Stimulated activated CD4-positive, alpha-beta T cell treated with anti-CD3 and anti-CD28 coated beads, TNF-alpha, amount 100 ng/mL, for 48 hours (primary cell): ENCODE measurements around the gene XG.
"Not testable (repeated sequence)": the region's sequence is repeated elsewhere in the genome, so short reads cannot be mapped to it uniquely, and the experiment has no call there.

ENCODE experiments used
- DNase-seq, 3 donors: peaks; one replicate each; pipeline ENCODE4 v3.0.0-alpha.2; 2020; ENCODE audit warnings: low read depth in 3 of 3

Gene XG

DNA sequence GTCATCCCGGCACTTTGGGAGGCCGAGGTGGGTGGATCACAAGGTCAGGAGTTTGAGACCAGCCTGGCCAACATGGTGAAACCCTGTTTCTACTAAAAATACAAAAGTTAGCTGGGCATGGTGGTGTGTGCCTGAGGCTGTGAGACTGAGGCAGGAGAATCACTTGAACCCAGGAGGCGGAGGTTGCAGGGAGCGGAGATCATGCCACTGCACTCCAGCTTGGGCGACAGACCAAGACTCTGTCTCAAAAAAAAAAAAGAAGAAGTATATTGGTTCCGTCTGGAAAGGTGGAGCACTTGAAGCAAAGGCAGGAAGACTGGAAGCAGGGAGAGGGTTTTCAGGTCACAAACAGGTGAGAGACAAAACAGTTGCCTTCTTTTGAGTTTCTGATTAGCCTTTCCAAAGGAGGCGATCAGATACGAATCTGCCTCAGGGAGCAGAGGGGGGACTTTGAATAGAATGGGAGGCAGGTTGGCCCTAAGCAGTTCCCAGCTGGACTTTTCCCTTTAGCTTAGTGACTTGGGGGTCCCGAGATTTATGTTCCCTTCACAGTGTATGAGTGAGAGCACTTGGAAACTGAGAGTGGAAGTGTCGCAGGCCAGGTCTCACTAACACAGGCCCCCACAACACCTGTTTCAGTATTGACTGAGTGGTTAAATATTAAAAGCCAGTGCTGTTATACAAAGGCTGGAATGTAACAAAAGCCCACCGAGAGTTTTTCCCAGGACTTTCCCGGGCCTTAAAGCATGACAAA lies 28.8 kb downstream of the XG start:
- DNase-seq: not testable (repeated sequence)

- DNase-seq: no peak
These were observed 29.4 kb downstream of the XG start for GRCh38 chrX:2781226-2781571.

DNA sequence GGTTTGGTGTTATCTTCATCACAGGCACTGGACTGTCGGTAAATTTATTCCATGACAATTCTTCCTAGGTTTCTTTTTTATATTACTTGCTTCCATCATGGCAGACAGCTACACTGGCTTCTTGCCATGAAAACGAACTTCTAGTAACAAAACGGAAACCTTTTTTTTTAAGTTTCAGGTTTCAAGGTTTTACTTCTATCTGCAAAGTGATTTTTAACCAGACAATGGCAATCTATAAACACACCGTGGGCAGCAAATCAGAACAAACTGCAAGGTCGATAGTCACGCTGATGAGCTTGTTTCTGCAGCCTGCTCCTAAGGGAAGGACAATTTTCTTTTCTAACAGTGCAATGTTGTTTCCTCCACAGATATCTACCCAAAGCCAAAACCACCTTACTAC lies 29.9 kb downstream of the XG start:
- DNase-seq: no peak

GRCh38 chrX:2782171-2782570 lies 30.3 kb downstream of the XG start:
- DNase-seq: no peak

DNA sequence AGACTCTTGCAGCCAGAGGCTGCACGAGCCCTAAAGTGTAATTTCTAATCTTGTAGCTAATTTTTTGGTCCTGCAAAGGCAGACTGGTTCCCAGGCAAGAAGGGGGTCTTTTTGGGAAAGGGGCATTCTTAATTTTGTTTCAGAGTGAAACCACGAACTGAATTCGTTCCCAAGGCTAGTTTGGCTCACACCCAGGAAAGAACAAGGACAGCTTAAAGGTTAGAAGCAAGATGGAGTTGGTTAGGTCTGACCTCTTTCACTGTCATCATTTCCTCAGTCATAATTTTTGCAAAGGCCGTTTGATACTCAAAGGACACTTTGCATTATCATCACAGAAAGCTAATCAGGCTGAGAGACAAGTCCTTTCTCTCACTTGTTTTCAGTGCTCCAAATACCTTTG lies 30.9 kb downstream of the XG start:
- DNase-seq: no peak

DNA sequence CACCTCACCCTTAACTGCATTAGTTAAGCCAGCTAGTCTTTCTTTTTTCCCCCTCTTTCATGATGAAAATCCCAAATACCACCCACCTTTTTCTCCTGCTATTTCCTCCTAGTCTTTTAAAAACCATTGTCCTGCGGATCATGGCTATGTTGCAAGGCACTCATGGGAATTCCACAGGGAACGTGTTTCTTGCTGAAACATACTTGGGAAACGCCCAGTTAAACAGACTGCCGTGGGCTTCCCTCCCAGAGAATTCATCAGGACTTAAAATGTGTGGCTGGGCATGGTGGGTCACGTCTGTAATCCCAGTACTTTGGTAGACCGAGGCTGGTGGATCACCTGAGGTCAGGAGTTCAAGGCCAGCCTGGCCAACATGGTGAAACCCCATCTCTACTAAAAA lies 32.2 kb downstream of the XG start:
- DNase-seq: no peak

DNA sequence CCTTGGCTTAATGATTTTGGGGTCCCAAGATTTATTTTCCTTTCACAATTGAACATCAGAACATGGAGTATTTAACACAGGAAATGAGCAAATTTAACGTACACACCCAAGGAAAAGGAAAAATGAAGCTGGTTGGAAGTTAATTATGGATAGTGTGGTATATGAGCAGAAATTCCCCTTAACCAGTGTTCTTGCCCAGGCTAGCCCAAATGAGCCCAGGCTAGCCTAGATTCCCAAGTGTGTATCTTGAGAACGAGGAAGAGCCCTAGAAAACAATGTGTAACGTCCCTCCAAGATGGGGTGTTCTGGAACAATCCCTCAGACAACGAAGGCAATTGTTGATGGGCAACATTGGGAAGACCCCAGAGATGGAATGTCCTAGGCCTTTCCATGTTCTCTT lies 33.7 kb downstream of the XG start:
- no peak for DNase-seq

DNA sequence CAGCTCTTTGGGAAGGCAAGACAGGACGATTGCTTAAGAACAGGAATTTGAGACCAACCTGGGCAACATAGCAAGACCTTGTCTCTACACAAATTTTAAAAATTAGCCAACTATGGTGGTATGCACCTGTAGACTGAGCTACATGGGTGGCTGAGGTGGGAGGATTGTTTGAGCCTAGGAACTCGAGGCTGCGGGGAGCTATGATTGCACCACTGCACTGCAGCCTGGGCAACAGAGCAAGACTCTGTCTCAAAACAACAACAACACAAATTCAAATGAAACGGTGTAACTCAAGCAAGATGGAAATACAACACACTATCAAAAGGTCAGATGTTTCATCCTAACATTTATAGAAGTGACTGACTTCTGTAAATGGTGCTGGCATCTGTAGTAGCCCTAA lies 37.1 kb downstream of the XG start:
- DNase-seq: no peak

- no peak for DNase-seq
These were observed 37.7 kb downstream of the XG start for GRCh38 chrX:2789569-2789968.

DNA sequence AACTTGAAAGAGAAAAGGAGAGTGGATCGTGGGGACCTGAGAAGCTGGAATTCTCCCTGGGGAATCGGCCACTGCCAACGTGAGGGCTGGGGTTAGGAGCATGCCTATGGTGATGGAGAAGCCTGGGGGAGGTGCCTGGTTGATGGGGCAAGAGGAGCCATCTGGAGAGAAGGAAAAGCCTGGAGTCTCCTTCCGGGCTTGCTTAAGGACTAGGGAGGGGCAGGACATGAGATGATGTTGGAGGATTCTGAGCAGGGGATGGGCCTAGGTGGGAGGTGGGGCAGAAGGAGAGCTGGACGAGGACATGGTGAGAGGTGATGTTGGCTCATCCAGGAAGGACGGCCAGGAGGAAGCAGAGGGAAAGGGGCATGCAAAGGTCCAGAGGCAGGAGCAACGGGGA lies 41.9 kb downstream of the XG start:
- DNase-seq: no peak

DNA sequence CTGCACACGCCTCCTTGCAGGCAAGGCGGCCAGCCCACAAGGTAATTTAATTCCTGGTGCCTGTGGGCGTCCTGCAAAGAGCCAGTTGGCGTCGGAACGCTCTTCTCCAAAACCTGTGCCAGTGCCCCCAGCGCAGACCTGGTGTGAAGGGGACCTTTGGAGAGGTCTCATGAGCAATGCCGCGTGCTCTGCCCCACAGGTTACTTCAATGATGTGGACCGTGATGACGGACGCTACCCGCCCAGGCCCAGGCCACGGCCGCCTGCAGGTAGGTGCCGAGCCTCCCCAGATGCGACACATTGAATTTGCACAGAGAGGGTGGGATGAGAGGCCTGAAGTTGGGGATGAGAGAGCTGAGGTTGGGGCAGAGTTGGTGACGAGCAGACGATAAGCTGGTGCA lies 42.5 kb downstream of the XG start:
- no peak for DNase-seq

DNA sequence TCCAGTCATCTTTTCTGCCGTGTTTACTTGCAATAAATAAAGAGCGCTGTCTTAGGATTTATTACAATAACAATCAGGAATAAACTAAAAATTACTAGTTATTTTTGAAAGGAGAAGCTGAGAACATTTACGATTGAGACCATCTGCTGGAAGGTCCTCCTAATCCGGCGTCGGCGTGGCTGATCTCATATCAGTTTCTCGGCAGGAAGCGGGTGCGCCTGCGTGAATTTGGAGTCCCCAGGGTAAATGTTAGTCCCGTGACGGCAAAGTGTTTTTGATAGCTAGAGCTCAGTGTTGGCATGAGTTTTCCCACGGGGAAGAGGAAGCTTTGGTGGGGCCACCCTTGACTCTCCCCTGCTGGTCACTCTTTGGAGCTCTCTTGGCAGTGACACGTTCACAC lies 45.0 kb downstream of the XG start:
- not testable (repeated sequence) for DNase-seq

DNA sequence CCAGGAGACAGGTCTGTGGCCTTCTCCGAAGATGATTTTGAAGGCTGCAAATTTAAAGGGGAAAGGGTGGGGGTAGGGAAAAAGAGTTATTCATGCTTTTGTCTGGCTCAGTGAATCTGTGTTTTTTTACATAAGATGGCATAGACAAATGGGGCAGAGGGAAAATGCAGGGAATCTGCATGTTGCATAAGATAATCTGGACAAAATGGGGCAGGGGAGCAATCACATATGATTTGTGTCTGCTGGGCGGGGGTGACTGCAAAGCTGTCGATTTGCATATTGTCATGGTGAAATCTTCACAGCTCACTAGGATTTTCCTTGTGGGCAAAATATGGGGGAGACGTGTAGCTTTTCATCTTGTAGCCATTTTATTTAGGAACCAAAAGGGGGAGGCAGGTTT lies 47.5 kb downstream of the XG start:
- DNase-seq: no peak

- not testable (repeated sequence) for DNase-seq
These were observed 48.1 kb downstream of the XG start for GRCh38 chrX:2799980-2800379.

DNA sequence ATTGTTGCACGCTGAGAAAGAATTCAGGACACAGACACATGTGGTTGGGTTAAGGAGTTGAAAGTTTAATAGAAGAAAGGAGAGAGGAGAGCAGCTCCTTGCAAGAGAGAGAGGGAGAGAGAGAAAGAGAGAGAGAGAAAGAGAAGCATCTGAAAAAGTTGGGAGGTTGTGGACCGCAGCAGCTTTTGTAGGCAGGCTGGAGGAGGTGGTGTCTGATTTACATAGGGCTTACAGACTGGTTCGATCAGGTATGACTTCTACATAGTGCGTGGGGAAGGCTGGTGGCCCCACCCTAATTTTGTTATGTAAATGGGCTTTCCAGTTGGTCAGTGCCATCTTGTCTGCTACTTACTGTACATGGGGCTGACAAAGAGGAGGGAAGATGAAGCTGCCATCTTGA lies 49.4 kb downstream of the XG start:
- no peak for DNase-seq

GRCh38 chrX:2802376-2803090 lies 50.7 kb downstream of the XG start:
- DNase-seq: not testable (repeated sequence)

GRCh38 chrX:2803486-2803885 lies 51.6 kb downstream of the XG start:
- DNase-seq: not testable (repeated sequence)

DNA sequence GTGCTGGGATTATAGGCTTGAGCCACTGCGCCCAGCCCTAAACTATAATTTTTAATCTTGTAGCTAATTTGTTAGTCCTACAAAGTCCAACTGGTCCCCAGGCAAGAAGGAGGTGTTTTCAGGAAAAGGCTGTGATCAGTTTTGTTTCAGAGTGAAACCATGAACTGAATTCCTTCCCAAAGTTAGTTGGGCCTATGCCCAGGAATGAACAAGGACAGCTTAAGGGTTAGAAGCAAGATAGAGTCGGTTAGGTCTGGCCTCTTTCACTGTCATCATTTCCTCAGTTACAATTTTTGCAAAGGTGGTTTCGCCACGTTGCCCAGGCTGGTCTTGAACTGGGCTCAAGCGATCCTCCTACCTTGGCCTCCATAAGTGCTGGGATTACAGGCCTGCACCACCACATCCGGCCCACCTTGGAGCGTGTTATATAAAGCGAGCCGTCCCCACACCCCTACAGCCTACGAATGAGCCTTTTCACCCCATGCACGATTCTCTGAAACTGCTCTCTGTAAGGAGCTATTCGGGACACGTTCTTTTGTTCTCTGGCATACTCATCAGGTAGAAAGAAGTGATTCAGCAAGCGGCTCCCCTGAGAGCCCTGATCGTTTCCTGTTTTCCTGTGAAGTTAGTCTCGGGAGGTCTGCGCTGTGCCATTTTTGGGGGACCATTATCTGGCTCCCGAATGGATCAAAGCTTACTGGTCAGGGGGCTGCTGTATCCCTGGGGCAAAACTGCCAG lies 52.4 kb downstream of the XG start:
- DNase-seq: not testable (repeated sequence)

DNA sequence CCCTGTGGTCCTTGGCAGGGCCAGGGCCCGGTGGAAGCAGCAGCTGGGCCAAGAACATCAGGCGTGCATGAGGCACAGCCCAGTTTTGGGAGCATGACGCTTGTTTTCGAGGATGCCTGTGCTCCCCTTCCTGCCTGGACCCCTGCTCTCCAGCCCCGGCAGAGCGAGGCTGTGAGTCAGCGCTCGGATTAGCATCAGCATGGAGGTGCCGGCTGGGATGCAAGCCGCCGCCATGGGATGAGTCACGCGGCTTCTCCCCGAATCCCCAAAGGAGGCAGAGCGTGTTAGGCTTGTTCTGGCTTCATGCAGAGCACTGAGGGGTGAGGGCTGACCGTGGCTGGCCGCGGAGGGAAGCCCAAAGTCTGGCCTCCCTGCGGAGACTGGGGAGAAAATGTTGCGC lies 53.0 kb downstream of the XG start:
- not testable (repeated sequence) for DNase-seq

DNA sequence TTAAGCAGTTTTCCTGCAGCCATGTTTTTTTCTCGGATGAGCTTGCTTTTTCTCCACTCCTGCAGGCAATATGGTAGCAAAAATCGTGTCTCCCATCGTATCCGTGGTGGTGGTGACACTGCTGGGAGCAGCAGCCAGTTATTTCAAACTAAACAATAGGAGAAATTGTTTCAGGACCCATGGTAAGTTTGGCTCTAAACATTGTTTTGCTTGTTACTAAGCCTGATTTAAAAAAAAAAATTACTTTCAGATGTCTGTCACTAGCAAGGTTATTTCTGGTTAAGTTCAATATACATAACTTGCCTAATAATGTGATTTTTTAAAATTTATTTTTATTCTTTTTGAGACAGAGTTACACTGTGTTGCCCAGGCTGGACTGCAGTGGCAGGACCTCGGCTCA lies 59.4 kb downstream of the XG start:
- no peak for DNase-seq

DNA sequence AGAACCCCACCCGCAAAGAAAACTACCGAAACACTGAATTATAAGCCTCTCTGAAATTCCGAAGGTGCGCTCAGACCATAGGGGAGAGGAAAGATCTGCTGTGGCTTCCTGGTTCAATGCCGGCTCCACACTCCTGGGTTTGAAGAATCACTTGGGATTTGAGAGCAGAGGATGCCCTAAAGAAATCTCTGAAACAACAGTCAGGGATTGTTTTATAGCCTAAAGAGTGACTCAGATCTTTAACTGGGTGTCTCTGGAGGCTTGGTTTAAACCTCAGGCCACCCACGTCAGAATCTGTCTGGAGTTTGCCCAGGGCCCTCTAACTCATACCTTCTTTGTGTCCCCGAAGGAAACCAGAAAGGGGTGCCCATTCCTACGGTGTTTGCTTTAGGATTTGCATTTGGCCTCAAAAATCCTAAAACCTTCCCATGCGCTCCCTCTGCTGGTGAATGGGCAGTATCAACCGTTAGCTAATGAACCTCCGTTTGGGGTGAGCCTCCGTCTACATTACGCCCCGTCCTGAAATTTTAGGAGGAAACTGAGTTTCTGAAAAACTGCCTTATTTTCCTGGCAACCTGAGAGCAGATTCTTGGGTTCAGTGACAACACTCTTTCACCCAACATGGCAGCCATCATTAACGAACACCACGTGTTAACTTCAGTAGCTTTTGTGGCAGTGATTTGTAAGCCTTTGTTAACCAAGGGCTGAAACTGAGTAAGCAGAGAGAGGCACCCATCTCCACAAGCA lies 60.5 kb downstream of the XG start:
- peak in 1 of 3 donors; percentile 38 for DNase-seq

DNA sequence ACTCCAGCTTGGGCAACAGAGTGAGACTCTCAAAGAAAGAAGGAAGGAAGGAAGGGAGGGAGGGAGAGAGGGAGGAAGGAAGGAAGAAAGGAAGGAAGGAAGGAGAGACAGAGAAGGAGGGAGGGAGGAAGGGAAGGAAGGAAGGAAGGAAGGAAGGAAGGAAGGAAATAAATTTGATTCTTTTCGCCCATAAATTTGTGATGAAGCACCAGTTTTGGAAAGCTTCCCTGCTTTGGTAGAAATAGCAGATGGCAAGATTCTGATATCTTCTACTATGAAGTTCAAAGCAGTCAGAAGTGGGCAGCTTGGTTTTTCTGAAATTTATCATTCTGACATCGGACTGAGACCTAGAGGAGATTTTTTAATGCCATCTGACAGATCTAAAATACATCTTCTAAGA lies 65.2 kb downstream of the XG start:
- DNase-seq: no peak
